HG03469 (cell line): ENCODE data around the gene PEX11A.

Experiments
- ATAC-seq: cut with Tn5 transposase; IDR thresholded peaks from one replicate; pipeline ENCODE4 v1.9.1; 2021; ENCODE audit warnings: mild to moderate bottlenecking, moderate library complexity, moderate number of reproducible peaks; ENCODE audit not compliant: unreplicated experiment

Gene PEX11A

GRCh38 chr15:89677381-89677780, 13.2 kb downstream of the PEX11A start:
- ATAC-seq: no peak

- ATAC-seq: no peak
Measured at GRCh38 chr15:89675606-89676005, 14.9 kb downstream of the PEX11A start.

DNA sequence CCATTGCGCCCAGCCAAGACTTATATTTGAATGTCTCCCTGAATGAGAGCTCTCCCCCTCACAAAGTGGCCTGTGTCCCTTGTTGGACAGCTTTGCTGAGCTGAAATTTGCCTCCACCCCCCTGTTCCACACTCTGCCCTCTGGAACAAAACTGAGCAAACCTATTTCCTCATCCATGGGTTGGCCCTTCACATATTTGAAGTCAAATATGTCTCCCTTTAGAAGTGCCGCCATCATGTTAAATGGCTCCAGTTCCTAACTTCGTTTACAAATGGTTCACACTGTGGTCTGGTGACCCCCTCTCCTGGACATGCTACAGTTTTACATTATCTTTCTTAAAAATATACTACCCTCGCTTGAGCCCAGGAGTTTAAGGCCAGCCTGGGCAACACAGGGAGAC, 16.0 kb downstream of the PEX11A start:
- no peak for ATAC-seq

- ATAC-seq: no peak
Measured at GRCh38 chr15:89673165-89673512, 17.4 kb downstream of the PEX11A start.

DNA sequence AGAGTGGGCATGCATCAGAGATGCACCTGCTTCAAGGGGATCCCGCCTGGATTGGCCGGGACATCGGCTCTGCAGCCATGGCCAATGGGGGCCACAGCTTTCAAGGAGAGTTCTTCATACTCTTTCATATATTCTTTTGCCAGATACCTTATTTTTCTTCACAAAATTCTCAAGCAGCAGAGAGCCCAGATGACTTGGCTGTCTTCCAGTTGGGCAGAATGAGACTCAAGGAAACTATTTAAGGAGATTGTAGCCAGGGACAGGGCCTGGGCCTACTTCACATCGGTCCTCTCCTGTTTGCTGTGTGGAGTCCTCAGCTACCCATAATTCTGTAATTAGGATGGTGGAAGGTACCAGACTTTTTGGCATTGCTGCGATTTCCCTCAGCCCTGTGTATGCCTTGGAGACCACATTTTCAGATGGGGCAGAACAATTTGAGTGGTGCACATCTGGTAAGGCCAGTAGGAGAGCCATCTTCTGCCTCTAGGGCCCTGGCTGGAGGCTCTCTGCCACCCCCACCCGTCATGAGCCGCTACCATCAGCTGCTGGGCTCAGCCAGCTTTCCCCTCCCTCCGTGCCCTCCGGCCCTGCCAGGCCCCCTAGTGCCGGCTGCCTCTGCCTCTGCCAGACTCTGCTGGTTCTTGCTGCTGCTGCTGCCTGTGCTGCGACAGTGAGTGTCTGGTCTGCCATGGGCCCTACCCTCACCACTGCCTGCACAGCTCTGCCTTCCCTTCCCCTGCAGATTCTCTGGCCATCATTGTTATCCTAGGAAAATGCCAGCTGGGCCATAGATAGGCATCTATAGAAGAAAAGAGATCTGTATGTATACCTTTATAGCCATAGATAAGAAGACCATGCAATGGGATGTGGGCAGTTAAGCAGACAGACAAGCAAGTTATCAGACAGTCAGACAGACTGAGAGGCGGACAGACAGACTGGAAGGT, 18.1 kb downstream of the PEX11A start:
- ATAC-seq: no peak

GRCh38 chr15:89671687-89672086, 18.9 kb downstream of the PEX11A start:
- no peak for ATAC-seq

DNA sequence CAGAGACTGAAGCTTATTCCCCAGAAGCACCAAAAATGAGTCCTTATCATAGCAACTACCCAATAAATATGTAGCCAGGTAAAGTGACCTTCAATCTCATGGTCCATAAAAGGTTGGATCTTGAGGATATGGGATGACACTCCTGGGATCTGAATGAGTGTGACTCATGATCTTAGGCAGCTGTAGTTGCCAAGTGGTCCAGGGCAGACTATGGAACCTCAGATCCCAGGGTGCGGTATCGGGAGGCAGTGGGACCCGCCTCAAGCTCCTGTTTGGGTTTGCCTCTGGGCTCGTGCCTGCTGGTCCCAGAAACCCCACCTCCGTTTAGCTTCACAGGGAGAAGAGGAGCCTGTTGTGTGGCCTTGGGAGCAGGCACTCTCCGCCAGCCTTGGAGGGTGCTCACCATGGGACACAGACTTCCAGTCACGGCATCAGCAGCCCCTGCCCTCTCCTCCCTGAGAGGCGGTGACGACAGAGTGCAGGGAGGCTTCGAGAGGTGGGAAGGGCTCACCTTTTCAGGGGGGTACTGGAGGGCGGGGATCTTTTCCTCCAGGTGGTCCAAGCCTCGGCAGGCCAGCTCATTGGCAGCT, 19.5 kb downstream of the PEX11A start:
- no peak for ATAC-seq

DNA sequence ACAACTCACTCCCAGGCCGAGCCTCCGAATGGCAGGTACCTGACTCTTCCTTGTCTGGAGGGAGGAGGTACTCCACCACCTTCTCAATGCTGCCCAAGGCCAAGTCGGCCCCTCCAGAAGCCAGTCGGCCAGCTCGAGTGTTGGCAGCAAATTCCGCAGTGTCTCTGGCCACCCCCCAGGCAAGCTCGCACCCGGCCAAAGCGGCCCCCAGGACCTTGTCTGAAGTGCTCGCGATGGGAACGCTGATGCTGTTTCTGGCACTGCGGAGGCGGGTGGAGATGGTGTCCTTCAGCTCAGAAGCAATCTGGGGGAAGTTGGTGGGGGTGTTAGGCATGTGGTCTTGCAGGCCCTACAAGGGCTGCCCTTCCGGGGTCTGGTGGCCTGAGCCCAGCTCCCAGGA, 20.6 kb downstream of the PEX11A start:
- no peak for ATAC-seq

DNA sequence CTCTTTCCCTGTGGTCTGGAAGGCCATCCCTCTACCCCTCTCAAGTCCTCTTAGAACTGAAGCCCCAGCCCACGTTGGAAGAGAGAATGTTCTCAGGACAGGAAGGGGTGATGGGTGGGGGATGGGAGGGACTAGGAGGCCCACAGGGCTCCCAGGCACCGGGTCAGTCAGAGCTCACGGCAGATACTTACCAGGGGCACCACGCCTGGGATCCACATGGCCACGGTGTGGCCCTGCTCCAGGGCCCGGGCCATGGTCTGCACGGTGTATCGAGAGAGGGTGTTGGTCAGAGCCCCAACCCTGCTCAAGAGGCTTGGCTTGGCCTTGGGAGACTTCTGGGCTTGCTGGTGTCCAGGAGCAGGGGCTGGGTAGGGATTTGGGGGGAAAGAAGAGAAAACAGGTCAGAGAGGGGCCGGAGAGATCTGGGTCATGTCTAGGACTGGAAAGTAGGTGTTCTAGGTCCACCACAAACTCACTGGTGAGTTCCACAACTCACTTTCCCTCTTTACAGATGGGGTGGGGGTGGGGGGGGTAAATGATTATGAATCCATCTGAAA, 21.2 kb downstream of the PEX11A start:
- ATAC-seq: no peak

GRCh38 chr15:89668171-89668570, 22.4 kb downstream of the PEX11A start:
- no peak for ATAC-seq

- ATAC-seq: no peak
Measured at GRCh38 chr15:89667706-89667960, 22.9 kb downstream of the PEX11A start.

- ATAC-seq: no peak
Measured at GRCh38 chr15:89666858-89667705, 23.5 kb downstream of the PEX11A start.

GRCh38 chr15:89666184-89666857, 24.2 kb downstream of the PEX11A start:
- no peak for ATAC-seq

DNA sequence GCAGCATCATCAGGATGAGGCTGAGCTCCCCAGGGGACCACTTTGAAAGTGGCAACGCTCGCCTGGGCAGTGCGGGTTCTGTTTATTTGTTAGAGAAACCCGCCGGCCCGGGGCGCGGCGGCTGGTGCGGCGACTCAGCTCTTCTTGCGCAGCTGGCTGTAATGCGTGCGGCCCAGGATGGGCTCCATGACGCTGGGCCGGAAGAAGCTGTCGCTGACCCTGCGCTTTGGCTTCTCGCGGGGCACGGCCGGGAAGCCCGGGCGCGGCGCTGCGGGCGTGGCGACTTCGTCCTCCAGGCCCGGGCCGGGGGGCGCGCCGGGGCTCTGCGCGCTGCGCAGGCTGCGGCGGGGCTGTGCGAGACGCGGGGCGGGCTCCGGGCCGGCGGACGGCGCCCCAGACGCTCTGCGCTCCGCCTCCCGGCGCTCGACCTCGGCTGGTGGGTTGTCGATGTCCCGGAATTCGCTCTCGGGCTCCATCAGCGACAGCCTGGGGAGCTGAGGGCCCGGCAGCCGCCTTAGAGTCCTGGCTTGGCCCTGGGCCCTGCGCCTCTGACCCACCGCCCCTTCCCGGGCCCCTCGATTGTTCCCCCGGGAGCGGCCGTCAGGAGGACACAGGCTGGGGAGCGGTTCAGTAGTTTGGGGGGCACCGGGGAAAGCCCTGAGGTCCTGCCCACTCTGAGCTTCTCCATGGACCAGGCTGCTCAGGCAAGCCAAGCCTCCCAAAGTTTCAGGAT, 24.9 kb downstream of the PEX11A start:
- ATAC-seq: no peak

DNA sequence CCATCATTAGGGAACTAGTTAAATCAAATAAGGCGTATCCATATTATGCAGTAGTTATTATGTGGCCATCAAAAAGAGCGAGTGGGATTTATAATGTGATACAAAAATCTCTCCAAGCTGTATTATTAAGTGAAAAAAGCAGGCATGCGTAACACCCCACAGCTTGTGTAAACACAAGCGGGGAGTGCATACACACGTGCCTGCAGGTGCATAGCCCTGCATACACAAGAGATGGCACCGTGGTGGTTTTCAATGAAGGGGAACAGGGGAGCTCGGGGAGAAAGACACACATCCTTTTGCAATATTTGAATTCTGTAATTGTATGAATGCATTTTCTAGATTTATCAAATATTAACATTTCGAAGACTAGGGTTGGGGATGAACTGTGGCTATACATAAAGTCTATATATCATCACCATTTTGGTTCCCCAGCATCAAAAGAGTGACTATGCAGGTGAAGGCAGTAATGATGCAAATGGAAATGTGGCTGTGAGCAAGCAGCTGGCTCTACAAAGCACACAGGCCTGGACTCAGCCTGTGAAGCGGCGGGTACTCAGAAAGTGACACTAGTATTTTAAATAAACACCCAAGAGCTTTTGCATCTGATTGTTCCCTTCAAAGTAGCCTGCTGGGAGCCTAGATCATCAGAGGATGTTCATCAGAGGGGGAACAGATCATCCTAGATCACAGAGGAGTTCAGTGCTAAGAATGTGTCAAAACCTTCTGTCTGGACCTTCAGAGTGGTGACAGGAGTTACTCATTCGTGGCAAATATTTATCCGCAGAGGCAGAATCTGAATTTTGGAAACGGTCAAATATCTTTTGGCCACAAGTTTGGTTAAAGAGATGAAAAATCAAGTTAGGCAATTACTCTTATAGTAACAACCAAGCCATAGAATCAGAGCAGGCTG, 25.9 kb downstream of the PEX11A start:
- no peak for ATAC-seq

GRCh38 chr15:89662893-89663626, 27.5 kb downstream of the PEX11A start:
- no peak for ATAC-seq

DNA sequence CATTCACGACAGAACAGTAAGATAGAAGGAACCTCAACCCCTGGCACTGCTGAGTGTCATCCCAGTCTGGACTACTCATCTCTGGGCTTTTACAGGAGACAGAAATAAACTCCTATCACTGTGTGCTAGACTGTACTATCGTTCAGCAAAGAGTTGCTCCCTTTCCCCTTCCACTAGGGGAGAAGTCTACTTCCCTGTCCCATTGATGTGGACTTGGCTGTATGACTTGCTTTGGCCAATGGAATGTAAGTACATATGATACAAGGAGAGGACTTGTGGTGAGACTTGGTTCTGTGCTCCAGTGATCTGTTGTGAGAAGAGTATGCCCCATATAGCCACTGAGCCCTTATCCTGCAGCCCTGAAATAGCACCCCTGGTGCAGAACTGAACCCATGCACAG, 30.0 kb downstream of the PEX11A start:
- no peak for ATAC-seq

DNA sequence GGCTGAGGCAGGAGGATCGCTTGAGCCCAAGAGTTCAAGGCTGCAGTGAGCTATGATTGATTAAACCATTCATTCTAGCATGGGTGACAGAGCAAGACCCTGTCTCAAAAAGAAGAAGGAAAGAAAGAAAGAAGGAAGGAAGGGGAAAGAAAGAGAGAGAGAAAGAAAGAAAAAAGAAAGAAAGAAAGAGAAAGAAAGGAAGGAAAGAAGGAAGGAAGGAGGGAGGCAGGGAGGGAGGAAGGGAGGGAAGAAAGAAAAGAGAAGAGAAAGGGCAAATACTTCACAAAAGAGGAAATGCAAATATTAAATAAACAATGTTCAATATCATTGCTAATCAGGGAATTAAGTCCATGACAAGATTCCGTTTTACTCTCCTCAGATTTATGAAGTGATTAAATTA, 31.3 kb downstream of the PEX11A start:
- ATAC-seq: no peak
